ENCODE measurements around the gene SULT1C2. TPM values are rescaled to one million over a fixed set of nuclear protein-coding genes. Genes with fewer than 3 reads are reported as not detected.

Gene SULT1C2
- total RNA-seq, 4 donors from 2014 or later = 2.8 to 3.6 TPM; not detected in 2

DNA sequence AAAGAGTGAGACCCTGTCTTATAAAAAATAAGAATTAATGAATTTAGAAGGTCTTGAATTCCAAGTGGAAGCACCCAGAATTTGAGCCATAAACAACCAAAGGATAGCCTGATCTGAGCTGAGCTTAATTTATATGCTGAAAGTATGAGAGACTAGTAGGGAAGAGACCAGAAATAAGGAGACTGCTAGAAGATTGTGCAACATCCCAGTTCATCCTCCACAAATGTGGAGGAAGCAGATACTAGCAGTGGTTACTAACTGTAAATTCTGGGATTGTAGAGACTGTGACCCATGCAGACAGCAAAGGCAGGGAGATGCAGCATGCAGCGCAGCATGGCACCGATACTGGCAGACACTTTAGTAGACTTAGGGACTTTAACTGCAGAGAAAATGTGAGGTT is 1.5 kb upstream of the SULT1C2 start:
- intact Hi-C loops (cut with DNase I; ENCODE audit: low total_unique reads) = no loop called here
- no peaks in the 10 kb centered on the region for H3K9me3 ChIP-seq
- H3K4me3 ChIP-seq = no peak overlapping the region
- no peak overlapping the region for H3K27ac ChIP-seq
- no peaks in the 10 kb centered on the region for H3K4me1 ChIP-seq
- DNase-seq = no peak
- TF ChIP-seq, protein P1, sequence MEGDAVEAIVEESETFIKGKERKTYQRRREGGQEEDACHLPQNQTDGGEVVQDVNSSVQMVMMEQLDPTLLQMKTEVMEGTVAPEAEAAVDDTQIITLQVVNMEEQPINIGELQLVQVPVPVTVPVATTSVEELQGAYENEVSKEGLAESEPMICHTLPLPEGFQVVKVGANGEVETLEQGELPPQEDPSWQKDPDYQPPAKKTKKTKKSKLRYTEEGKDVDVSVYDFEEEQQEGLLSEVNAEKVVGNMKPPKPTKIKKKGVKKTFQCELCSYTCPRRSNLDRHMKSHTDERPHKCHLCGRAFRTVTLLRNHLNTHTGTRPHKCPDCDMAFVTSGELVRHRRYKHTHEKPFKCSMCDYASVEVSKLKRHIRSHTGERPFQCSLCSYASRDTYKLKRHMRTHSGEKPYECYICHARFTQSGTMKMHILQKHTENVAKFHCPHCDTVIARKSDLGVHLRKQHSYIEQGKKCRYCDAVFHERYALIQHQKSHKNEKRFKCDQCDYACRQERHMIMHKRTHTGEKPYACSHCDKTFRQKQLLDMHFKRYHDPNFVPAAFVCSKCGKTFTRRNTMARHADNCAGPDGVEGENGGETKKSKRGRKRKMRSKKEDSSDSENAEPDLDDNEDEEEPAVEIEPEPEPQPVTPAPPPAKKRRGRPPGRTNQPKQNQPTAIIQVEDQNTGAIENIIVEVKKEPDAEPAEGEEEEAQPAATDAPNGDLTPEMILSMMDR (IDR thresholded peaks at IDR 0.05) = no peak
- no peak for TF ChIP-seq POLR2A (IDR thresholded peaks at IDR 0.05)
- H3K36me3 ChIP-seq = no peaks in the 10 kb centered on the region
- H3K27me3 ChIP-seq = no peaks in the 10 kb centered on the region

DNA sequence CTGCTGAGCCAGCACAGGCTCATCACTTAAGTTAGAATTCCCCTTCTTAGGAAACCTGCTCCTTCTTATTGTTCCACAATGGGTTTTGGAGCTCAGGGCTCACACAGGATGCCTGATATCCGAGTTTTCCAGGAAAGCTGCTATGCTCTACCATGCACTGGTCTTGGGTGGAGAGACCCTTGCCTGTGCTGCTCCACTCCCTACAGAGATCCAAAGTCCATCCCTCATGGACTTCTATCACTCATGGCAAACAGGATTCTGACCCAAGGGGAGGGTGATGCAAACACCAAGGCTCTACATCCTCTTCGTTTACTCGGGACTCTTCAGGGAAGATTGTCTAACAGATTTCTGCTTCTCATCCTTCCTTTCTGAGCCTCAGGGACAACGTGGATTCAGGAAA is 5.2 kb downstream of the SULT1C2 start:
- Histone ChIP-seq H3K27me3 (no peaks in the 10 kb centered on the region), H3K36me3 (no peaks in the 10 kb centered on the region), H3K4me3 (no peak overlapping the region), H3K27ac (no peak overlapping the region), H3K4me1 (no peaks in the 10 kb centered on the region), H3K9me3 (no peaks in the 10 kb centered on the region)
- TF ChIP-seq, protein P1 (IDR thresholded peaks at IDR 0.05) = no peak
- TF ChIP-seq POLR2A (IDR thresholded peaks at IDR 0.05) = no peak
- intact Hi-C loops (cut with DNase I; ENCODE audit: low total_unique reads) = no loop called here
- no peak for DNase-seq

DNA sequence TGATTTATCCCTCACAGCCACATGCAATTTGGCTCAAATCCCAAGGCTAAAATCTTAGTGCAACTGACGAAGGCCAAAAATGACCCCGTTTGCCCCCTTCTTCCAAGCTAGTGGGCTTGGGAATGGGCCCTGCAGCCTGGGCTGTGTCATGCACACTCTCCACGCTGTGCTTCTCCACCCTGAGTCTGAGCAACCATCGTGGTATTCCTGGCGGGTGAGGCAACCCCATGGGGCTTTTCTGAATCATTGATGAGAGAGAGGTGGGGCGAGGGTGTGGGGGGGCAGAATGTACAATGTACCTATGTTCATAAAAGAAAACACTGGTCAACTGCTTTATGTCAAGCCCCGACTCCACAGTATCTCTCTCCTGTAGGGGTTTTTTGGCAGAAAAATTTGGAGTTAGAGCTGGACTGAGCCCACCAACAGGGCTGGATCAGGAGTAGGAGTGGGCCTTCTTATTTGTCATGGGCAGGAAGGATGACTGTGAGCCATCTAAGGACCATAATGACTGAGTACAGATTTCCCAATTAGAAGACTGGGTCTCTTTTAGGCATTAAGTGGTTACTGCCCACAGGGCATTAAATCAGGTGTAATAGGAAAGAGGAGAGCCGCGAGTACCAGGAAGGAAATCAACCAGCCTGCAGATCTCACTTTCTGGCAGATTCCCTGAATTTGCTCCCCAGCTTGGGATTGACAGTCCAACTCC is 8.9 kb downstream of the SULT1C2 start:
- TF ChIP-seq, protein P1 (IDR thresholded peaks at IDR 0.05) = no peak
- no peak for TF ChIP-seq POLR2A (IDR thresholded peaks at IDR 0.05)
- H3K27ac ChIP-seq = no peak overlapping the region
- intact Hi-C loops (cut with DNase I; ENCODE audit: low total_unique reads) = no loop called here
- H3K27me3 ChIP-seq = no peaks in the 10 kb centered on the region
- H3K36me3 ChIP-seq = no peaks in the 10 kb centered on the region
- no peak overlapping the region for H3K4me3 ChIP-seq
- DNase-seq = no peak
- H3K9me3 ChIP-seq = no peaks in the 10 kb centered on the region
- no peaks in the 10 kb centered on the region for H3K4me1 ChIP-seq

DNA sequence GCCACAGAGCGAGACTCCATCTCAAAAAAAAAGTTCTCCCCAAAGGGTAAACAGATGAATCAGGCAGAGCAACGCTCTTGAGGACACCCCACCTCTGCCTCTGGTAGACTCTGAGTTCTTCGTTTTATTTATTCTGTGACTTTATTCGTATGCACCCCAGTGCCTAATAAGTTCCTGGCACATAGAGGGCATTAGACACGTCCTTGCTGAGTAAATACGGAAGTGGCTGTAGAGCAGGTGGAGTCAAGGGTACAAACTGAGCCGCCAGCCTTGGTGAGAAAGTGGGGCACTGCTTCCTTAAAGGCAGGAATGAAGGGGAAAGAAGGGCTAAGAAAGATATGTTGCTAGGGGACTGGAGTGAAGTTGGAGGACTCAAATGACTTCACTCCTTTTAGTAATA is 12.9 kb downstream of the SULT1C2 start:
- TF ChIP-seq, protein P1 (IDR thresholded peaks at IDR 0.05) = no peak
- no peak for TF ChIP-seq POLR2A (IDR thresholded peaks at IDR 0.05)
- Histone ChIP-seq H3K4me3 (no peak overlapping the region), H3K4me1 (no peaks in the 10 kb centered on the region), H3K27ac (no peak overlapping the region), H3K27me3 (no peaks in the 10 kb centered on the region), H3K9me3 (no peaks in the 10 kb centered on the region), H3K36me3 (no peaks in the 10 kb centered on the region)
- DNase-seq = no peak
- intact Hi-C loops (cut with DNase I; ENCODE audit: low total_unique reads) = no loop called here

DNA sequence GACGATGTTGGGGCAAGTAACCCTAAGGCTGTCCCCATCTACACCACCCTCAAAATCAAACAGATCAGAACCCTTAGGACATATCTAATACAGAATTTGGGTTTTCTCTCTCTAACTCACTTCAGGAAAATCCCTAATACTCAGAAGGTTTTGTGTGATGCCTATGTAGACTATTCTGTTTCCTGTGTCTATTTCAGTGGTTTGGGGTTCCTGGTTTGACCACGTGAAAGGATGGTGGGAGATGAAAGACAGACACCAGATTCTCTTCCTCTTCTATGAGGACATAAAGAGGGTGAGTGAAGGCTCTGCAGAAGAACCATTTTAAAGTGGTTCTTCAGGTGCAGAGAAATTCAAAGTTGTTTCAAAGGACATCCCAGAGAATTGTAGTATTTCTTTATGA is 16.3 kb downstream of the SULT1C2 start:
- DNase-seq = no peak
- intact Hi-C loops (cut with DNase I; ENCODE audit: low total_unique reads) = no loop called here
- Histone ChIP-seq H3K36me3 (no peaks in the 10 kb centered on the region), H3K9me3 (no peaks in the 10 kb centered on the region), H3K27ac (no peak overlapping the region), H3K27me3 (no peaks in the 10 kb centered on the region), H3K4me3 (no peak overlapping the region), H3K4me1 (no peaks in the 10 kb centered on the region)
- TF ChIP-seq POLR2A (IDR thresholded peaks at IDR 0.05) = no peak
- TF ChIP-seq, protein P1 (IDR thresholded peaks at IDR 0.05) = no peak
